Osteocyte (in vitro differentiated cells): ENCODE results near the gene SORCS1. TPM values are rescaled to one million over a fixed set of nuclear protein-coding genes. Genes with fewer than 3 reads are reported as not detected.

Source experiments
- DNase-seq: peaks from one replicate; pipeline ENCODE4 v3.0.0; 2021; ENCODE audit warnings: mixed read lengths; ENCODE audit not compliant: unreplicated experiment; ENCODE audit errors: extremely low spot score
- H3K27ac Mint-ChIP-seq: one replicate; pipeline ENCODE4 v1.8.0; 2021; ENCODE audit warnings: mild to moderate bottlenecking, mixed read lengths; ENCODE audit not compliant: unreplicated experiment
- H3K27me3 Mint-ChIP-seq: one replicate; pipeline ENCODE4 v1.8.0; 2021; ENCODE audit warnings: mixed read lengths; ENCODE audit not compliant: unreplicated experiment
- H3K36me3 Mint-ChIP-seq: one replicate; pipeline ENCODE4 v1.8.0; 2021; ENCODE audit warnings: mixed read lengths; ENCODE audit not compliant: unreplicated experiment
- H3K4me1 Mint-ChIP-seq: one replicate; pipeline ENCODE4 v1.8.0; 2021; ENCODE audit warnings: mixed read lengths; ENCODE audit not compliant: unreplicated experiment
- H3K4me3 Mint-ChIP-seq: one replicate; pipeline ENCODE4 v1.8.0; 2021; ENCODE audit warnings: mild to moderate bottlenecking, moderate library complexity, mixed read lengths; ENCODE audit not compliant: unreplicated experiment
- H3K9me3 Mint-ChIP-seq: one replicate; pipeline ENCODE4 v1.8.0; 2021; ENCODE audit warnings: mixed read lengths; ENCODE audit not compliant: unreplicated experiment
- CTCF ChIP-seq: fragments of 200-600 bp; sonication (generic); IDR thresholded peaks from 2 replicates; pipeline ENCODE4 v1.5.0; 2021; ENCODE audit warnings: antibody characterized with exemption, mild to moderate bottlenecking, moderate library complexity
- total RNA-seq: library from RNA; stranded (reverse); gene quantifications from 2 replicates; pipeline ENCODE4 v1.2.1, GENCODE V29; 2021

The SORCS1 gene
- total RNA-seq, 1 donor from 2014 or later, result not detected

DNA sequence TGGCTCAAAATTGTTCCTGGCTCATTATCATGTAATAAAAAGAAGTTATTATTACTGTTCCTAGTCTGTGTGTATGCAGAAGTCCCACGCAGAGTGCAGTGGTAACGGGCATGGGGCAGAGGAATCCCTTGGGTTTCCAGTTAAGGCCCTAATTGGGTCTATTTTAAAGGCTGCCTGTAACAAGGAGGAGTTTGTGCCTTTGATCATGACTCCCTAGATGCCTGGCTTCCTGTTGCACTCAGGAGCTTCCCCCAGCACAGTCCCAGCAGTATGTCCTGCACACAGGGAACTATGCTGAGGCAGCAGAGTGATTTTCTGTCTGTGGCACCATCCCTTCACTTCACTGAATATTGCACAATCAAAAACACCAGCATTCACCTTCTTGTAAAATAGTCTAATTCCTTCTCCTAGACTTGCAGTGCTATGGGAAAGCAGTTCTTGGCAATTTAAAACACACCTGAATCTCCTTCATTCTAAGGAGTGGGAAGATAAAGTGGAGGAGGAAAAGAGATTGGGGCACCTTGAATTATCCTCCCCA, 22.9 kb downstream of the SORCS1 start:
- Mint-ChIP-seq H3K27me3 (no peaks in the 10 kb centered on the region), H3K36me3 (no peaks in the 10 kb centered on the region), H3K4me1 (no peaks in the 10 kb centered on the region), H3K4me3 (no peak overlapping the region), H3K27ac (no peak overlapping the region), H3K9me3 (peaks cover 17% of the 10 kb centered on the region)
- DNase-seq, result no peak
- TF ChIP-seq CTCF, result no peak

DNA sequence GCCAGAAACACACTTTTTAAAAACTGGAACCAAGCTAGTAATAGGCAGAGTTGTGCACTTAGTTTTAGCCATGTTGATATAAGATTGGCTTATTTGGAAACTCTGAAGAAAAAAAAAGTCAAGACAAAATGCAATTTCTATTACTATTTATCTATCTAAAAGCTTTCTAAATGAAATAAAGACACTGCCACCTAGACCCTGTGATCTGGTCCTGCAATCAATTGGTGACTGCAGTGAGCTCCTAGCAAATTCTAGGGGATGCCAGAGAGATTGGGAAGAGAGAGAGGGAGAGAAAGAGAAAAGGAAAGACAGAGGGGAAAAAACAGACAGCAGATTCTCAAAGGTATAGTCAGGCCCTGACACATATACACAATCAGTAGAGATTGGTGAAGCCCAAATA, 25.3 kb downstream of the SORCS1 start:
- Mint-ChIP-seq H3K4me1 (no peaks in the 10 kb centered on the region), H3K4me3 (no peak overlapping the region), H3K27ac (no peak overlapping the region), H3K27me3 (no peaks in the 10 kb centered on the region), H3K36me3 (no peaks in the 10 kb centered on the region), H3K9me3 (peaks cover 22% of the 10 kb centered on the region)
- DNase-seq, result no peak
- no peak for TF ChIP-seq CTCF

- Mint-ChIP-seq H3K9me3 (peaks cover 38% of the 10 kb centered on the region), H3K4me3 (no peak overlapping the region), H3K27me3 (no peaks in the 10 kb centered on the region), H3K4me1 (no peaks in the 10 kb centered on the region), H3K36me3 (no peaks in the 10 kb centered on the region), H3K27ac (no peak overlapping the region)
- no peak for TF ChIP-seq CTCF
- no peak for DNase-seq
Observed at GRCh38 chr10:107133656-107134055, 30.9 kb downstream of the SORCS1 start.

- Mint-ChIP-seq H3K27me3 (no peaks in the 10 kb centered on the region), H3K36me3 (no peaks in the 10 kb centered on the region), H3K4me1 (no peaks in the 10 kb centered on the region), H3K4me3 (no peak overlapping the region), H3K9me3 (peaks cover 37% of the 10 kb centered on the region), H3K27ac (no peak overlapping the region)
- no peak for DNase-seq
- no peak for TF ChIP-seq CTCF
Observed at GRCh38 chr10:107129000-107129399, 35.5 kb downstream of the SORCS1 start.

DNA sequence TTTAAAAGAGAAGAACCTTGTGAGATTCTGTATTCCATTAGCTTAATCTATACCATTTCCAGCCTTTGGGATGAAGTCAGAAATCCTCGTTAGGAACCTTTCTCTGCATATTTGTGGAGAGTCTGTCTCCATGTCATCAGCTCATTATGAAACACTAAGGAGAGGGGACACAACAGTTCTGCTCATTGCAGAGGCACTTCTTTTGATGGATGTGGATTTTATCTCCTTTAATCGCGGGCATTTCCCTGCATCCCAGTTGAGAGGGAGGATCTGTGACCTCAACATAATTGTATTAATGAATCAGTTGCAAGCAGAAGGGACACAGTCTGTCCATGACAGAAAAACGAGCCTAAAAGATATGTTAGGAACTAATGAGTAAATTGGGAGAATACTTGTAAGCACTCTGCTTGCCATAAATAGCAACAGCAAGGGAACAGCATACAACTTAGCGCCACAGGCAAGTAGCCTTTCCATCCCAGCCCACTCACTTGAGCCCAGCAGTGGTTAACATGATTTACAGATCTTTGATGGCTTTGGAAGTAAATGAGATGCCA, 37.9 kb downstream of the SORCS1 start:
- DNase-seq, result no peak
- Mint-ChIP-seq H3K27ac (no peak overlapping the region), H3K4me1 (no peaks in the 10 kb centered on the region), H3K9me3 (peaks cover 35% of the 10 kb centered on the region), H3K27me3 (no peaks in the 10 kb centered on the region), H3K36me3 (no peaks in the 10 kb centered on the region), H3K4me3 (no peak overlapping the region)
- no peak for TF ChIP-seq CTCF
